ACHN (cell line): ENCODE data around the gene MUL1.
"Not testable (repeated sequence)": the region's sequence is repeated elsewhere in the genome, so short reads cannot be mapped to it uniquely, and the experiment has no call there.

Source experiments
- DNase-seq: peaks from one replicate; pipeline ENCODE4 v3.0.0-alpha.2; 2015
- in situ Hi-C: cut with HindIII; loops from 2 replicates; pipeline ENCODE4 v1.10.0; 2017; ENCODE audit warnings: low sequenced_read_pairs, low pct_ligation_motif_present, low pct_unique_long_range_greater_than_20kb

The MUL1 gene

GRCh38 chr1:20521960-20522861 lies 14.3 kb upstream of the MUL1 start:
- in situ Hi-C loops = no loop called here
- peak; percentile 79 for DNase-seq

GRCh38 chr1:20519609-20520262 lies 11.8 kb upstream of the MUL1 start:
- in situ Hi-C loops, DNase-seq: not testable (repeated sequence)

GRCh38 chr1:20511518-20512428 lies 3.8 kb upstream of the MUL1 start:
- in situ Hi-C loops = no loop called here
- no peak for DNase-seq

- DNase-seq = no peak
- in situ Hi-C loops = no loop called here
Measured at GRCh38 chr1:20508411-20508771, 440 bp upstream of the MUL1 start.

GRCh38 chr1:20507248-20507563 lies 745 bp downstream of the MUL1 start:
- DNase-seq = no peak
- in situ Hi-C loops = no loop called here

- DNase-seq = no peak
- in situ Hi-C loops = no loop called here
Measured at GRCh38 chr1:20505488-20505887, 2.5 kb downstream of the MUL1 start.

GRCh38 chr1:20500716-20501115 lies 7.2 kb downstream of the MUL1 start:
- in situ Hi-C loops = no loop called here
- no peak for DNase-seq

GRCh38 chr1:20499718-20500117 lies 8.2 kb downstream of the MUL1 start:
- no peak for DNase-seq
- in situ Hi-C loops = no loop called here

- in situ Hi-C loops = no loop called here
Measured at GRCh38 chr1:20499105-20499504, 8.8 kb downstream of the MUL1 start.

GRCh38 chr1:20498116-20498515 lies 9.8 kb downstream of the MUL1 start:
- in situ Hi-C loops = no loop called here

More at GRCh38 chr1:20499105-20499504, 8.8 kb downstream of the MUL1 start:
- no peak for DNase-seq

GRCh38 chr1:20497506-20497905 lies 10.4 kb downstream of the MUL1 start:
- in situ Hi-C loops = no loop called here
- no peak for DNase-seq

More at GRCh38 chr1:20498116-20498515, 9.8 kb downstream of the MUL1 start:
- no peak for DNase-seq

- in situ Hi-C loops = not testable (repeated sequence)
Measured at GRCh38 chr1:20496725-20497383, 11.1 kb downstream of the MUL1 start.

GRCh38 chr1:20496241-20496661 lies 11.7 kb downstream of the MUL1 start:
- in situ Hi-C loops = no loop called here
- DNase-seq = no peak

More at GRCh38 chr1:20496725-20497383, 11.1 kb downstream of the MUL1 start:
- DNase-seq = not testable (repeated sequence)

- in situ Hi-C loops = no loop called here
- no peak for DNase-seq
Measured at GRCh38 chr1:20495661-20496060, 12.3 kb downstream of the MUL1 start.

- DNase-seq = peak; percentile 29
- in situ Hi-C loops = no loop called here
Measured at GRCh38 chr1:20494609-20495311, 13.2 kb downstream of the MUL1 start.

GRCh38 chr1:20493839-20494608 lies 13.9 kb downstream of the MUL1 start:
- peak; percentile 78 for DNase-seq

GRCh38 chr1:20493309-20493708 lies 14.6 kb downstream of the MUL1 start:
- in situ Hi-C loops = no loop called here
- no peak for DNase-seq

More at GRCh38 chr1:20493839-20494608, 13.9 kb downstream of the MUL1 start:
- in situ Hi-C loops = no loop called here
